Measurements from ENCODE around the gene RAP1GAP.

The RAP1GAP gene

GRCh38 chr1:21624571-21625389 lies 44.4 kb downstream of the RAP1GAP start:
- DNase-seq: no peak

DNA sequence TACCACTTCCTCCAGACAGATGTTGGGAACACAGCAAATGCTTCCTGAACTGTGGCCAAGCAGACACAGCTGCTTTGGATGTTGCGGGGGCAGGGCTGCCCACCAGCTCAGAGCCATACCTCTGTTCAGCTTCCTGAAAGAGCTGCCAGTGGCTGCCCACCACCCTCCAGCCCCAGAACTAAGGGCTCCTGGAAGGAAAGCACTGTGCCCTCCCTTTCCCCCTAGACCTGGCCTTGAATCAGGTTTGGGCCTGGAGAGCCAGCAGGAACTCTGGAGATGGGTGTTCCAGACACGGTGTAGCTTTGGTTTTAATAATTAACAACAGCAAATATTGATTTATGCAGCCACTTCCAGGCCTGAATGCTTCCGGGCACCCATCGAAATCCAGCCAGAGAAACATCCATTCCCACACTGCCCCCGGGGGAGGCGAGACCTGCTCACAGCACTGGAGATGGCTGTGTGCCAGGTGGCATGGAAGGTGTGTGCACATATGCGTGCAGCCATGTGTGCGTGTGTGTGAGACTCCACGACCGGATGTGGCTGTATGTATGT lies 45.7 kb downstream of the RAP1GAP start:
- DNase-seq: no peak

DNA sequence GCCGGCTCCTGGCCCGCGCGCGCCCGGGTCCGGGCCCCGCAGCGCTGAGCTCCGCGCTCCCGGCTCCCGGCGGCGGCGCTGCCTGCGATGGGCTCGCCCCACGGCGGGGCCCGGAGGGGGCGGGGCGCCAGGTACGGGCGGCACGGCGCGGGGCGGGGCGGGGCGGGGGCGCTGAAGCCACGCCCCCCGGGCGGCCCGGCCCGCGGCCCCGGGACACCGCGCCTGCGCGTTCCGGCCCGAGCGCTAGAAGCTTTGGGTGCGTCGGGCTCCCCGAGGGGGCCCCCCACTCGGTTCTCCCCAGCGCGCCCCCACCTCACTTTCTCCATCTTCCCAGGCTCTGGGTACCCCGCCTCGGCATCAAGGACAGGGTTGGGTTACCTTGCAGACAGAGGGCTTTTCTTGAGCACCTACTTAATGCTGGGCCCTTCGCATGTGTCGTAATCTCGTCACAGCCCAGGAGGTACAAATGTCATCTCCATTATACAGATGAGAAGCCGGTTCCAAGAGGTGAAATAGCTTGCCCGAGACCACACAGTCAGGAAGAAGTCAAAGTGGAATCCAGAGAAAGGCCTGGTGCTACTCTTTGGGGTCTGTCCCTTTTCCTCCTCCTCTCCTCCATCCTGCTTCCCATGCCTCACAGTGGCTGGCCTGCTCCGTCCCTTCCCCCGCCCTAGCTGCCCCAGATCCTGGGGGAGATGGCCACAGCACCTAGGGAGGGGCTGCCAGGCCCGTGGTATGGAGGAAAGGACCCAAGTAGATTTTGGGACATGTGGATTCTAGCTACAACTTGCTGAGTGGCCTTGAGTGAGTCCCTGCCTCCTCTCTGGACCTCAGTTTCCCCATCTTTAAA lies 46.5 kb downstream of the RAP1GAP start:
- DNase-seq: no peak

DNA sequence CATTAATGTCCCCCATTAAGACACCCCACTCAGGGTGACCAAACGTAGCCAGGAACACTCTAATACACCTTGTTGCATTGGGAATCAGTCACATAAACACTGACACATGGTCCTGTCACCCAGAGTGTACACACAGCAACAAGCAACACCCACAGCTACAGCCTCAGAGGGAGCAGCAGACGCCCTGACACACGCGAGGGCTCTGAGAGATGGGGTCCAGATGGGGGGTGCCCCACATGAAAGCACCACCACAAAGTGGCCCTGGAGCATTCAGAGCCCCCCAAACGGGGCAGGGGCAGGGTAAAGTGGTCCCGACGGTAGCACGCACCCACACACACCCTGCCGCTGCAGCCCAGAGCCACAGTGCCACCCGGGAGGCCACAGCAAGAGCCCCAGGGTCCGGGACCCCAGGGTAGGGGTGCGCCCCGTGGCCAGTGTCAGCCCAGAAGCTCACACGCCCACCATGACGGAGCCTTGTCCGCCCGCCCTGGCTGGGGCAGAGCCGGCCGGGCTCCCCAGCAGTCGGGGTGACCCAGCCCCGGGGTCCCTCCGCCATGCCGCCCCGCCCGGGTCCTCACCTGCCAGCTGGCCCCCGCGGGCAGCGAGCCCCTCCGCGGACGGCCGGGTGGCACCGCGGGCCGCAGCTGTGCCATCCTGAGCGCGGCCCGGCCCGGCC lies 47.3 kb downstream of the RAP1GAP start:
- DNase-seq: no peak

DNA sequence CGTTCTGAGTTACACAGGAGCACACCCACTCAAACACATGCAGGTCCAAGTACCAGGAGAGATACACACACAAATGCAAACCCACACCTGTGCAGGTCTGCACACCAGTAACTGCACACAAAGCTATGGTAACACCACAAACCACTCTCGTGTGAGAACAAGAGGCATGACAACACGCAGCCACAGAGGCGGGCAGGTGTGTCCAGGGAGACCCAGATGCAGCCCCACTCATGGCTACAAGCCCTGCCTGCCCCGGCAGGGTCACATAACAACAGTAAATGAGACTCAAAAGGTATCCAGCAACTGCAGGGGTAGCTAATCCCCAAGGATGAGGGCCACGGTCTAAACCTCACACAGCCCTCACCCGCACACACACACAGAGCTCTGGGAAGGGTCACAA lies 48.1 kb downstream of the RAP1GAP start:
- DNase-seq: no peak

DNA sequence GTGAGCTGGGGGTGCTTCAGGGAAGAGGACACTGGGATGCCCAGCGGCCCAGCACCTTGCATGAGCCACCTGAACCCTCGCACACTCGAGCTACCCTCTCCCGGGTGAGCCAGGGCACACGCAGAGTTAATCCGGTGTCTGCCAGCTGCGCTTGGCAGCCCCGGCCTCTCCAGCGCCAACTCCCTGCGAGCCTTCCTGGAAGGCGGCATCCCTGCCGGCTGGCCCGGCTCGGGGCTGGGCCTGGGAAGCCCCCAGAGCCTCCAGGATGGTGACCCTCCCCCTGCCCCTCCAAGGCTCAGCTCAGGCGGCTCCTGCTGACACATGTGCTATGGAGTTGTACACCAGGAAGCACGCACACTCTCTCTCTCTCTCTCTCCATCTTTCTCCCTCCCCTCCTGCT lies 48.7 kb downstream of the RAP1GAP start:
- DNase-seq: no peak

- DNase-seq: no peak
Measured at GRCh38 chr1:21620011-21620410, 49.1 kb downstream of the RAP1GAP start.

DNA sequence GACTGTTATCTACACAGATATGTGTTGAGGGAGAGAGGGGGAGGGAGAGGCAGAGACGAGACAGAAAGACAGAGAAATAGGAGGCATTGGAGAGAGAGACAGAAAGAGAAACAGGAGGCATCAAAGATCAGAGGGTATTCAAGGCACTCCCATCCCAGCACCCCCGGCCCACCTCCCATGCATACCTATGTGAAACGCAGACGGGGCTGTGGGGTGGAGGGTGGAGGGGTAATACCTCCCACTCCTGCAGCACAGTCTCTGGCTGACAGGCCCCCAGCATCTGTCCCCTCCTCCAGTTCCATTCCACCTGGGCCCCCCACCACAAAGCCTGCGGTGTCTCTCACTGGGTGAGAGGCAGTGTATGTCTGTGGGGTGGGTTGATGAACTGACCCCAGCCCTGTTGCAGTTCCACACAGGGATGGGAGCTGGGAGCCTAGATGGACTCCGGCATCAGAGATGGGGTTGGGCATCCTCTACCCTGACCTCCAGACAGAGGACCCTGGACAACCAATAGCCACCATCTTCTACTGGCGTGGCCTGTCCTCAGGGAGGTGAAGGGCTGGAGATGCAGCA lies 49.7 kb downstream of the RAP1GAP start:
- no peak for DNase-seq

DNA sequence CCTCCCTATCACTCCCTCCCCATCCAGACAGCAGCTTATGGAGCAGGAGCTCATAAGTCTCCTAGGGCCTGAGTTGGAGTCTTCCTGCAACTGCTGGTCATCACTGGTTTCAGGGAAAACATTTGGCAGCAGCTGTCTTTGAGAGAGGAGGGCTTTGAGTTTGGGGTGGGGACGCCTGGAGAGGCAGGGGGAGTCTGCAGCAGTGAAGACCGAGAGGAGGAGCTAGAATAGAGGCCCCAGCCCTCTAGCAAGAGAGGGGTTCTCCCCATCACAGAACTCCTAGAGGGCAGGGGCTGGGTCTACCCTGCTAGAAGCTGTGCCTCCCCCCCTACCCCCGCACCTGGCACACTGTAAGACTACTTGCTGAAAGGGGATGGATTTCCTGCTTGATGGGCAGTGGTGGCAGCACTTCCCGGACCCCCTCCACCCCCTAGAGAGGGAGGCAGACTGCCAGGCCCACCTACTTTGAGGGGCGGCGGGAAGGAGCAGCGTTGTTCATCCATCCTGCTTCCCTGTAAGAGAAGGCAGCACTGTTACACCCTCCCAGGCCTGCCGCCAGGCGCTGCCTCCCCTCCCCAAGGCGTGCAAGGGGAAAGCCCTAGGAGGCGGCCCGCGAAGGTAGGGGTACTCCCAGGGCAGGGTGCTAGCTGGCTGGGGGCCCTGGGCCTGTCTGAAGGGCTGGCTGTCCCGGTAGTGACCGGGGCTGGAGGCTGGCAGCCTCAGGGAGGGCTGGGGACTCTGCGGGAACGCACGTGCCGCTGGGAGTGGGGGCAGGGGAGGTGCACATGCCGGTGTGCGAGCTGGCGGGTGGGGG lies 50.4 kb downstream of the RAP1GAP start:
- no peak for DNase-seq

DNA sequence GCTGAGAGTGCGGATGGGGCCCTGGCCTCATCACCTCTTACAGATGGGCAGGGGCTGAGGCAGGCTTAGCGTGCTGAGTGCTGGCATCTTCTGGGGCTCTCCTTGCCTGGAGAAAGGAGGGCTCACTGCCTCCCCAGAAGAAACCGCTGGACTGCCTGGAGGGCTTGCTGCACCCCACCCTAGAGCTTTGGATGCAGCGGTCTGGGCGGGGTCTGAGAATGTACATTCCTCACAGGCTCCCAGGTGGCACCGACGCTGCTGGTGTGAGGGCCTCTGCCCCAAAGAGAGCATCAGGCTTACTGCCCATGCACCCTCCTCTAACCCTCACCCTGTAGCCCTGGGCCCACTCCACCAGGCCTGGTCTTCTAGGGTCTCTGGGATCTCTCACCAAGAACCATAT lies 51.1 kb downstream of the RAP1GAP start:
- no peak for DNase-seq

GRCh38 chr1:21617126-21617738 lies 51.9 kb downstream of the RAP1GAP start:
- no peak for DNase-seq

- no peak for DNase-seq
Measured at GRCh38 chr1:21616372-21616771, 52.8 kb downstream of the RAP1GAP start.

DNA sequence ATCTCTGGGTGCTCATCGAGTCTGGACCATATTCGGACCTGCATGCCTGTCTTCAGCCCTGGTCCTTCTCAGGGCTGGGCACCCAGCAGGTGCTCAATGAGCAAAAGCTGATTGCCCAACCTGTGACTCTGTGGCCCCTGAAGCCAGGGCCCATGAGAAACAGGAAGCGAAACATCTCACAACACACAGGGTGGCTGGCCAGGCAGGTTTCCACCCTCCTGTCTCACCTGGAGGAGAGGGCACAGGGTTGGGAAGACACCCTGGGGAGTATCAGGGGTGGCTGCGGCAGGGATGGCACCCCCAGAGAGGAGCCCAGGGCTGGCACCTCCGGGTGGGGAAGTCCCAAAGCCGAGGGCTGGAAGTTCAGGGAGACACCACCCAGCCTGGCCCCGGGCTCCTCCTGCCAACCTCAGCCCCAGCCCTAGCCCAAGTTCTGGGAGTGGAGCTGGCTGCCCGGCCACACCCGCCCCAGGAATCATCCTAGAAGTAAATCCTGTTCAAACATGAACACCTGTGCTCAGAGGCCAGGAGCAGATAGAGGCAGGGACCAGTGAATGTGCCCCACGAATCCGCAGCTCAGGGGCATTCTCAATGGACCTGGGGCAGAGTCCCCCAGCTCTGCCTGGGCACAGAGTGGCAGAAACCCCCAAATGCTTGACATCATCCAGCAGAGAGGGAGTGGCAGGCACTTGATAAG lies 54.6 kb downstream of the RAP1GAP start:
- no peak for DNase-seq

- no peak for DNase-seq
Measured at GRCh38 chr1:21613072-21613867, 55.9 kb downstream of the RAP1GAP start.

DNA sequence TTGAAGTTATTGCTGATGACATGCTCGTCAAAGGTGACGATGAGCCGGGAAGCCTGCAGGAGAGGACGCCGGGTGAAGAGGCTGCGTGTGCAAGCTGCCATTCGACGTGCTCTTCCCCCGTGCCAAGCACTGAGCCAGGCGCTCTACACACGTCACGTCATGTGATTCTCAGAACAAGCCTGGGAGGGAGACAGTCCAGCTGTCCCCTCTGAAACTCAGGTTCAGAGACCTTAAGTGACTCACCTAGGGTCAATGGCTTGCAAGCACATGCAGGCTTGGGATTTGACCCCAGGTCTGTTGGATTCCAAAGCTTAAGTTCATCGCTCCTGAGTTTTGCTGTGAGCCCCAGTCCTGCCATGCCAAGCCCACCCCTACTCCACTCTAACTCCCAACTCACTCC lies 57.1 kb downstream of the RAP1GAP start:
- DNase-seq: no peak

DNA sequence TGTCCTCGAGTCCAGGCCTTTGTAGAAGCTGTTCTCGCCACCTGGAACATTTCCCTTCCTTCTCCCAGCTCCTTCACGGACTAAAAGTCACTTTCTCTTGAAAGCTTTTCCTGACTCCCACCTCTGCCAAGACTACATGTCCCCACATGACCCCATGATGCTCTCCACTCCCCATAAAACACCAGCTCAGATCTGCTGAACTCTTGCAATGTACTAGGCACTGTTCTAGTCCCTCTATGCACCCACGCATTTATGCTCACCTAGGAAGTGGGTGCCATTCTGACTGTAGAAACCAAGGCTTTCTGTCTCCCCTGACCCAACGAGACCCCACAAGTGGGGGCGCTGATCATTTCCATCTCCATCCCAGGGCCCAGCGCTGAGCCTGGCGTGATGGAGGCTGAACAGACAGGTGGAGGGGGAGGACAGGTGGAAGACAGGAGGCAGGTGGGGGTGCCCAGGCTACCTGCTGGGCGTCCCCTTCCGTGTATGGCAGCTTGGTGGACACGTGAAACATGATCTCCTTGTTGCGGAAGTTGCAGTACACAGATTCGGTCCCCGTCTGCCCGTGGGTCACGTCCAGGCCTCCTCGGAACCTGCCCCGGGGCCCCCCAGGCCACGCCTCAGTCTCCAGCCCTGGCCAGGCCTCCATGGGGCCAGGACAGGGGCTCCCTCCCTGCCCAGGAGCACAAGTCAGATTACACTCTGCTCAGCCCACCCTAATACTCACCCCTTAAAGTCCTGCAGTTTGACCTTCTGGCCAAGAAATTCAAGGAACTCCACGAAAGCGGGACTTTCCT lies 58.0 kb downstream of the RAP1GAP start:
- DNase-seq: no peak

- no peak for DNase-seq
Measured at GRCh38 chr1:21610027-21610426, 59.1 kb downstream of the RAP1GAP start.

GRCh38 chr1:21608798-21609197 lies 60.4 kb downstream of the RAP1GAP start:
- no peak for DNase-seq
